HG02970 (cell line): ENCODE results near the gene FANCF.
A peak's percentile ranks its signal among the peaks of the same experiment; 100 is the strongest.
"Not testable (repeated sequence)": the region's sequence is repeated elsewhere in the genome, so short reads cannot be mapped to it uniquely, and the experiment has no call there.

ENCODE experiments used
- ATAC-seq: cut with Tn5 transposase; IDR thresholded peaks from one replicate; pipeline ENCODE4 v1.9.1; 2021; ENCODE audit warnings: mild to moderate bottlenecking, moderate library complexity, moderate number of reproducible peaks; ENCODE audit not compliant: unreplicated experiment, low FRiP score

FANCF gene

GRCh38 chr11:22625448-22626287 is at the start of gene FANCF:
TSS of gene FANCF (minus strand) at chr11:22625823. CDS start at chr11:22625810, 13 bp downstream.
- peak; percentile 98 for ATAC-seq

DNA sequence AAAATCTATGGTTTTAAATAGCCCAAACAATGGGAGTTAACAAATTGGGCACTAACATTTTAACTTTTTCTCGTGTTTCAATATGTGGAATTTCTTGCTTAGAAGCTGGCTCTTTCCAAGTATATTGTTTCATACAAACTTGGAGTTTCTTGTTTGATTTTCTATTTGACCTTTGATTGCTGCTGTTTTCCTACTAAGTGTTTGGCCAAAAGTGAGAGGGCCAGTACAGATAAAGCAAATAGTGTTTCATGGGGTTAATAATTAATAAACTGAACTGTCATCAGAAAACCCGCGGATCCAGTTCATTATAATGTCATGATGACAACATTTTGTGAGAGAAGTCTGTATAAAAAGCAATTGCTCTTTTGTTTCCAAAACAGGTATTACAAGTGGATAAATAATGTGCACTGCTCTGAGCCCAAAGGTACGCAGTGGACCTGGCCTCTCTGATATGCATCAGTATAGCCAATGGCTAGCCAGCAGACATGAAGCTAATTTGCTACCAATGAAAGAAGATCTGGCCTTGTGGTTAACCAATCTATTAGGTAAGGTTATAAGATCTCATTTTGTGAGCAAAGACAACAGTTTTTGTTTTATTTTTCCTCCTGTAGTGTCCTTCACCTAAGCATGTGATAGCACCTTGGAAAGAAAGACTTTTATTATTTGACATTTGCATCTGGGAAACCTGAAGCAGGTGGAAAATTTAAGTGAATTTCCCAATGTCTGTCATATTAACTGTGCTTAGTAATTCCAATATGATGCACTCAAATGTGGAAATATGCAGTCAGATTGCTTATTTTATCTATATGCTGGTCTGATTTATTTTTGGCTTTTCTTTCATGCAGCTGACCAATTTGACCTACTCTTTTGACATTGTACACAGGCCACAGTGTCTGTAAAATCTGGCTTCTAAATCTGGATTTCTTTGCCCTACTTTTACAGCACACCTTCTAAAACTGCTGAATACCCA is 49.1 kb upstream of the FANCF start:
- no peak for ATAC-seq

DNA sequence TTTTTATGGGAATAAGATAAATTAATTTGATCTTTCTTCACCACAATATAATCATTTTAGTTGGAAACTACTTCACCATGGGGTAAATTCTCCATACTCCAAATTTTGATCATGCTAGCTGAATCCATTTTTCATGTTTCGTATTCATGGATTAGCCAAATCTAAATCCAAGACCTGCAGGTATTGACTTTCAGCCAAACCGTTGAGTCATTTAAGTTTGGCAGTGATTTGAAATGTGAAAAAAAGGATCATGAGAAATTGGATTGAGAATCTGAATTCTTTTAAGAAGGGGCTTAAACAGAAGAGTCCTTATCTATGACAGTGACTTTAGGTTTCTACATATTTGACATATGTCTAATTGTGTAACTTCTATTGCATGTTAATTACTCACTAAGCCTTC is 46.1 kb upstream of the FANCF start:
- no peak for ATAC-seq

DNA sequence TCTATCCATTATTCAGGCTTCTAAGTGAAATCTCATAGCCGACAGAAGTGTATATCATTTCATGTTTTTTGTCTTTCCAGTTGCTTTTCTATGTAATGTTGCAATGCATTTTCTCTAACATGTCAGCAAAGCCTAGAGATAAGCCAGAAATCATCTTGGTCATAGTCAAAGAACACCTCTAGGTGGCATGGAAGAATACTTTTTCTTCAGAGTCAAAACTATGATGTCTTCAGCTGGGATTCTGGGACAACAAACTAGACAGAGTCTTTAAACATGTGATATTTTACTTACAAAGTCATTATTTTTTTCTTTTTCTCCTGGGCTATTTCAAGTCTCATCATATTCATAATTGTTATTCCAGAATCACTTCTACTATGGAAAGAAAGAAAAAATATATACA is 45.2 kb upstream of the FANCF start:
- ATAC-seq, result no peak

GRCh38 chr11:22669368-22669767 is 43.7 kb upstream of the FANCF start:
- no peak for ATAC-seq

GRCh38 chr11:22668005-22668796 is 42.6 kb upstream of the FANCF start:
- no peak for ATAC-seq

DNA sequence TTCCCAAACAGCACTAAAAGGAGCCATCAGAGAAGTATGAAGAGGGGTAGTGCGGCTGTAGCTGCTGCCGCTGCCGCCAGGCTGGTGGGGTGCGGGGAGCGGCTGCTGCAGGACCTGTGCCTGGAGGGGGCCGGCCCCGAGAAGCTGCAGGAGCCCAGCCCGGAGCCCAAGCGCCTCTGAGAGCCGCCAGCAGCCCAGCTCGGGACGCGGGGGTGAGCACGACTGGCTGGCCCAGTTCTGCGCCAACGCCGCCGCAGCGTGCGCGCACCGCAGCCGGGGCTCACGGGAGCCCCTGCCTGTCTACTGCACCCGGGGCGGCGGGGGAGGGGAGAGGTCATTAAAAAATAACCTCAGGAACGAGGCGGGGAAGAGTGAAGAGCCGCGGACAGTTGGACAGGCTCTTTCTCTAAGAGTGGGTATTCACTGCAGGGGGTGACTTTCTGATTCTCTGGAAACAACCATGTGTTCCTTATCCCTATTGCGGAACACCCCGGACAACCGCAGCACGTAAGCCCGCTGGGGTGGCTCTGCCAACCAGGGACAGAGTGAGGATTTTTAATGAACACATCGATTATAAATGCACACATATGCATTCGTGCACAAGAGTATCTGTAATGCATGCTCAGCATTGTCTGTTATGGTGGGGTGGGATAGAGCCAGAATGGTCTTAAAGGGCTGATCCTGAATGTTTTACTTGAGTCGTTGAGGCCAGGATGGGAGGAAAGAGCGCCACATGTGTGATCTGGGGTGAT is 41.2 kb upstream of the FANCF start:
- peak; percentile 51 for ATAC-seq

DNA sequence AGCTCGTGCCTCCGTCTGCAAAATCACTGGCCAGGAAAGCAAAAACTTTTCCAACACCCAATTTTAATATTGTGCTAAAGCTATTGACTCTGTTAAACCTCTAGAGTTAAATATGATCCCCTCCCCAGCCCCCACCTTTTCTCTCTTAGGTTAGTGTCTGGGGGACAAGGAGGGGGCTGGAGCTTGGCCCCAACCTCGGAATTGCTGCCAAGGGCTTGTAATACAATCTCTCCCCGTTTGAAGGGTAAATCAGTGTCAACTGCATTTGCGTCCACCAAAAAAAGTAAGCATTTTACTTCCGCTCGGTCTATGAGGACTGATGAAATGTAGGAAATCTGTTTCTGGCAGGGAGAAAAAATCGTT is 40.7 kb upstream of the FANCF start, which contains the start of gene GAS2:
Gene GAS2, plus strand, starts transcription at position 287 of the 363 bp plus-strand sequence. CDS start 8,259 bp downstream, outside the sequence.
- no peak for ATAC-seq

DNA sequence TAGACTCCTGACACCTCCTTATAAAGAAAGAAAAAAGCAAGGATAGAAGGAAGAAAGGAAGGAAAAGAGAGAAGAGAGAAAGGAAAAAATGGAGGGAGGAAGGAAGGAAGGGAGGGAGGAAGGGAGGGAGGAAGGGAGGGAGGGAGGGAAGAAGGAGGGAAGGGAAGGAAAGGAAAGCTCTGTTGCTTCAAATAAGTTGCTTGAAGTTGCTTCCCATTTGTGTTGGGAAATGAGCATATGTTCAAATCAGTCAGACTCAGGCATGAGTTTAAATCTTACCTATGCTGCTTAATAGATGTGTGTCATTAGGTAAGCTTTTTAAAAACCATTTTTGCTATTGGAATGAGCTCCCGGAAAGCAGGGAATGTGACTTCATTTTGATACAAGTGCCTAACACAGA is 34.2 kb upstream of the FANCF start:
- no peak for ATAC-seq

- ATAC-seq, result peak; percentile 85
Observed at GRCh38 chr11:22657101-22657694, 31.6 kb upstream of the FANCF start.

GRCh38 chr11:22656130-22656529 is 30.5 kb upstream of the FANCF start:
- ATAC-seq, result no peak

DNA sequence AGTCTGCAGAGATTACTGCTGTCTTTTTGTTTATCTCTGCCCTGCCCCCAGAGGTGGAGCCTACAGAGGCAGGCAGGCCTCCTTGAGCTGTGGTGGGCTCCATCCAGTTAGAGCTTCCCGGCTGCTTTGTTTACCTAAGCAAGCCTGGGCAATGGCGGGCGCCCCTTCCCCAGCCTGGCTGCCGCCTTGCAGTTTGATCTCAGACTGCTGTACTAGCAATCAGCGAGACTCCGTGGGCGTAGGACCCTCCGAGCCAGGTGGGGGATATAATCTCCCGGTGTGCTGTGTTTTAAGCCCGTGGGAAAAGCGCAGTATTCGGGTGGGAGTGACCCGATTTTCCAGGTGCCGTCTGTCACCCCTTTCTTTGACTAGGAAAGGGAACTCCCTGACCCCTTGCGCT is 26.7 kb upstream of the FANCF start:
- not testable (repeated sequence) for ATAC-seq

- no peak for ATAC-seq
Observed at GRCh38 chr11:22641559-22641958, 15.9 kb upstream of the FANCF start.

GRCh38 chr11:22640862-22641261 is 15.2 kb upstream of the FANCF start:
- ATAC-seq, result no peak

GRCh38 chr11:22635689-22636088 is 10.1 kb upstream of the FANCF start:
- ATAC-seq, result no peak

DNA sequence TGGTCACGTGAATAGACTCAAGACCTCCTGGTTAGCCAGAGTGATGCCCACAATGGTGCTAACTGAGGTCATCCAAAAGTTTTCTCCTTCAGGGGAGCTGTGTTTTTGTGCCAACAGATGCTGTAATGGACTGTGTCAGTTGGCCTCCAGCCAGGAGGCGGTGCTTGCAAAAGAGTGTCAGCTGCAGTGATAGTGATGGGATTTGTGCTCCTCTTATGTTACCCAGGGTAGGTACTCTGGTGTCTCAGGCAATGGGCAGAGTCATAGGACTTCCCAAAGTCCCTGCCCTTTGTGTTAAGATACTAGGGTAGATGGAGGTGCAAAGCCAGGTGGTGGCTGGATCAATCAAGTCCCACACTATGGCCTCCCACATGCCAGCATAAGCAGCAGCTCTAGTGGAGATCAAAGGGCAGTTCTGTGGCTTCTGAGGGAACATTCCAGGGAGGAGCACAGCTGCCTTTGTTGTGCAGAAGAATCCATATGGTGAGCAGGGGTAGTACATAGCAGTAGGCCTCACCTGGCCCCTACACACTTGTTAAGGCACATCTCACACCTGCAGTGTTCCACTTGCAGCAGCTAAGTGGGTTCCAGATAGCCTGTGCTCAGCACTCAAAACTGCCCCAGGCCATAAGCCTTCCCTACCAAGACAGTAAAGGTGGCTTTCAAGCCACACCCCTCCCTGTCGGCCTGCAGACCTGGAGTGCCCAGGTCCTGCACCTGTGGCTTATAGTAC is 9.4 kb upstream of the FANCF start:
- ATAC-seq, result no peak

DNA sequence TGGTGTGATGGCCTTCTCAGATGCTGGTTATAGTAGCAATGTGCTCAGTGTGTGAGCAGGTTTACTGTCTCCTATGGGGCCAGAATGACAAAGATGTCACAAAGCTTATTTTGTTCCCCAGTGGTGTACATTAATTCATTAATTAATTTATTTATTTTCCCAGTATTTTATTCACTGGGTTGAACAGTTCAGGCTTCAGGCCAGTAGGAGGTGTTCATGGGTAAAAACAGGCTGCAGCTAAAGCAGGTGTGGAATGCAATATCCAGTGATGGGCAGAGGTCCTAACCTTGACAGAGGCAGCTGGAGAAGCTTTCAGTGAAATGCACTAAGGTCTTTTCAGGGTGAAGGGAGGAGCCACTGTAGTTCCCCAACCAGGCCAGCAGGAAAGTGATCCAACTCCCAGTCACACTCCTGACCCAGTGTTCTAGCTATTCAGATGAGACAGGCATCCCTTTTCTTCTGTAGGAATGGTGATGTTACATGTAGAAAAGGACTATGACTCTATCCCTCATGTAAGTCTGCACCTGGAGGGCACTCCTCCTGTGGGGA is 7.8 kb upstream of the FANCF start:
- no peak for ATAC-seq

GRCh38 chr11:22627421-22627820 is 1.8 kb upstream of the FANCF start:
- ATAC-seq, result no peak
